Fibroblast of villous mesenchyme (primary cell): ENCODE data around the gene MRPS18B. TPM values are rescaled to one million over a fixed set of nuclear protein-coding genes. Genes with fewer than 3 reads are reported as not detected.

Experiments used
- DNase-seq: peaks from one replicate; pipeline ENCODE4 v3.0.0-alpha.2; 2010; ENCODE audit warnings: low read depth
- H3K4me3 ChIP-seq: 2 replicates; pipeline ENCODE4 v1.5.1; 2011; ENCODE audit warnings: low read depth, mild to moderate bottlenecking, low read length
- CTCF ChIP-seq: IDR thresholded peaks from 2 replicates; pipeline ENCODE4 v1.5.1; 2012; ENCODE audit warnings: low read depth, mild to moderate bottlenecking, low read length; ENCODE audit not compliant: insufficient read depth
- total RNA-seq: library from RNA; depleted of rRNA; stranded (reverse); fragments of >200 nt; gene quantifications from 2 replicates; pipeline ENCODE4 v1.2.3, GENCODE V29; 2012

Gene MRPS18B
- total RNA-seq, 1 donor: 79.5 TPM

- TF ChIP-seq CTCF: no peak
- DNase-seq: no peak
- H3K4me3 ChIP-seq: peak overlapping the region; percentile 94
Observed at GRCh38 chr6:30572148-30572547, 45.5 kb upstream of the MRPS18B start.

GRCh38 chr6:30573113-30573512, 44.5 kb upstream of the MRPS18B start:
- no peak for DNase-seq
- no peak for TF ChIP-seq CTCF
- H3K4me3 ChIP-seq: no peak overlapping the region

GRCh38 chr6:30578051-30578450, 39.6 kb upstream of the MRPS18B start:
- no peak for TF ChIP-seq CTCF
- H3K4me3 ChIP-seq: no peak overlapping the region
- DNase-seq: no peak

GRCh38 chr6:30583921-30584320, 33.7 kb upstream of the MRPS18B start:
- TF ChIP-seq CTCF: no peak
- H3K4me3 ChIP-seq: no peak overlapping the region
- DNase-seq: no peak

- H3K4me3 ChIP-seq: no peak overlapping the region
- DNase-seq: no peak
- TF ChIP-seq CTCF: no peak
Observed at GRCh38 chr6:30589754-30590358, 27.8 kb upstream of the MRPS18B start.

GRCh38 chr6:30590509-30590908, 27.1 kb upstream of the MRPS18B start:
- H3K4me3 ChIP-seq: no peak overlapping the region
- DNase-seq: no peak
- no peak for TF ChIP-seq CTCF

GRCh38 chr6:30591008-30591407, 26.6 kb upstream of the MRPS18B start:
- no peak for TF ChIP-seq CTCF
- peak; percentile 58 for DNase-seq

More at GRCh38 chr6:30591008-30591407, 26.6 kb upstream of the MRPS18B start:
- no peak overlapping the region for H3K4me3 ChIP-seq
